ENCODE data around the gene TEN1. TPM values are rescaled to one million over a fixed set of nuclear protein-coding genes. Genes with fewer than 3 reads are reported as not detected.

The TEN1 gene
- total and polyA plus RNA-seq, 2 of the 13 experiments (the other 11 are each of a cell fraction or from before 2014, with no cell fraction given), result 18.0 to 21.3 TPM

GRCh38 chr17:75978938-75979704, at the start of gene TEN1, which contains the start of gene ACOX1 (continued):
- peak; percentile 23; the same call in 1 of the 2 replicates for TF ChIP-seq DZIP1 (CRISPR knock-in tag; IDR thresholded peaks at IDR 0.05)
- peak; percentile 79 for TF ChIP-seq ZNF839 (CRISPR knock-in tag; IDR thresholded peaks at IDR 0.05; ENCODE audit: borderline replicate concordance)
- peak; percentile 85; the same call in 1 of the 2 replicates for TF ChIP-seq ZFP36L1 (CRISPR knock-in tag; IDR thresholded peaks at IDR 0.05)
- TF ChIP-seq DNMT3B (CRISPR knock-in tag; conservative IDR thresholded peaks at IDR 0.05), result 0 out of 2 replicates have a peak, but pooled peaks have one; percentile 26
- TF ChIP-seq NFIB (CRISPR knock-in tag; IDR thresholded peaks at IDR 0.05; ENCODE audit: borderline replicate concordance), result no peak
- TF ChIP-seq, protein P1, sequence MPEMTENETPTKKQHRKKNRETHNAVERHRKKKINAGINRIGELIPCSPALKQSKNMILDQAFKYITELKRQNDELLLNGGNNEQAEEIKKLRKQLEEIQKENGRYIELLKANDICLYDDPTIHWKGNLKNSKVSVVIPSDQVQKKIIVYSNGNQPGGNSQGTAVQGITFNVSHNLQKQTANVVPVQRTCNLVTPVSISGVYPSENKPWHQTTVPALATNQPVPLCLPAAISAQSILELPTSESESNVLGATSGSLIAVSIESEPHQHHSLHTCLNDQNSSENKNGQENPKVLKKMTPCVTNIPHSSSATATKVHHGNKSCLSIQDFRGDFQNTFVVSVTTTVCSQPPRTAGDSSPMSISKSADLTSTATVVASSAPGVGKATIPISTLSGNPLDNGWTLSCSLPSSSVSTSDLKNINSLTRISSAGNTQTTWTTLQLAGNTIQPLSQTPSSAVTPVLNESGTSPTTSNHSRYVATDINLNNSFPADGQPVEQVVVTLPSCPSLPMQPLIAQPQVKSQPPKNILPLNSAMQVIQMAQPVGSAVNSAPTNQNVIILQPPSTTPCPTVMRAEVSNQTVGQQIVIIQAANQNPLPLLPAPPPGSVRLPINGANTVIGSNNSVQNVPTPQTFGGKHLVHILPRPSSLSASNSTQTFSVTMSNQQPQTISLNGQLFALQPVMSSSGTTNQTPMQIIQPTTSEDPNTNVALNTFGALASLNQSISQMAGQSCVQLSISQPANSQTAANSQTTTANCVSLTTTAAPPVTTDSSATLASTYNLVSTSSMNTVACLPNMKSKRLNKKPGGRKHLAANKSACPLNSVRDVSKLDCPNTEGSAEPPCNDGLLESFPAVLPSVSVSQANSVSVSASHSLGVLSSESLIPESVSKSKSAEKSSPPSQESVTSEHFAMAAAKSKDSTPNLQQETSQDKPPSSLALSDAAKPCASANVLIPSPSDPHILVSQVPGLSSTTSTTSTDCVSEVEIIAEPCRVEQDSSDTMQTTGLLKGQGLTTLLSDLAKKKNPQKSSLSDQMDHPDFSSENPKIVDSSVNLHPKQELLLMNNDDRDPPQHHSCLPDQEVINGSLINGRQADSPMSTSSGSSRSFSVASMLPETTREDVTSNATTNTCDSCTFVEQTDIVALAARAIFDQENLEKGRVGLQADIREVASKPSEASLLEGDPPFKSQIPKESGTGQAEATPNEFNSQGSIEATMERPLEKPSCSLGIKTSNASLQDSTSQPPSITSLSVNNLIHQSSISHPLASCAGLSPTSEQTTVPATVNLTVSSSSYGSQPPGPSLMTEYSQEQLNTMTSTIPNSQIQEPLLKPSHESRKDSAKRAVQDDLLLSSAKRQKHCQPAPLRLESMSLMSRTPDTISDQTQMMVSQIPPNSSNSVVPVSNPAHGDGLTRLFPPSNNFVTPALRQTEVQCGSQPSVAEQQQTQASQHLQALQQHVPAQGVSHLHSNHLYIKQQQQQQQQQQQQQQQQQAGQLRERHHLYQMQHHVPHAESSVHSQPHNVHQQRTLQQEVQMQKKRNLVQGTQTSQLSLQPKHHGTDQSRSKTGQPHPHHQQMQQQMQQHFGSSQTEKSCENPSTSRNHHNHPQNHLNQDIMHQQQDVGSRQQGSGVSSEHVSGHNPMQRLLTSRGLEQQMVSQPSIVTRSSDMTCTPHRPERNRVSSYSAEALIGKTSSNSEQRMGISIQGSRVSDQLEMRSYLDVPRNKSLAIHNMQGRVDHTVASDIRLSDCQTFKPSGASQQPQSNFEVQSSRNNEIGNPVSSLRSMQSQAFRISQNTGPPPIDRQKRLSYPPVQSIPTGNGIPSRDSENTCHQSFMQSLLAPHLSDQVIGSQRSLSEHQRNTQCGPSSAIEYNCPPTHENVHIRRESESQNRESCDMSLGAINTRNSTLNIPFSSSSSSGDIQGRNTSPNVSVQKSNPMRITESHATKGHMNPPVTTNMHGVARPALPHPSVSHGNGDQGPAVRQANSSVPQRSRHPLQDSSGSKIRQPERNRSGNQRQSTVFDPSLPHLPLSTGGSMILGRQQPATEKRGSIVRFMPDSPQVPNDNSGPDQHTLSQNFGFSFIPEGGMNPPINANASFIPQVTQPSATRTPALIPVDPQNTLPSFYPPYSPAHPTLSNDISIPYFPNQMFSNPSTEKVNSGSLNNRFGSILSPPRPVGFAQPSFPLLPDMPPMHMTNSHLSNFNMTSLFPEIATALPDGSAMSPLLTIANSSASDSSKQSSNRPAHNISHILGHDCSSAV (CRISPR knock-in tag; IDR thresholded peaks at IDR 0.05; ENCODE audit: borderline replicate concordance), result peak; percentile 61; the same call in 1 of the 2 replicates
- peak; percentile 63; the same call in 1 of the 2 replicates for TF ChIP-seq ZBTB37 (CRISPR knock-in tag; IDR thresholded peaks at IDR 0.05)
- TF ChIP-seq MAF1 (CRISPR knock-in tag; IDR thresholded peaks at IDR 0.05; ENCODE audit: borderline replicate concordance), result 0 out of 2 replicates have a peak, but pooled peaks have one; percentile 13
- TF ChIP-seq TSC22D2 (CRISPR knock-in tag; IDR thresholded peaks at IDR 0.05; ENCODE audit: borderline replicate concordance), result peak; percentile 83; the same call in 1 of the 2 replicates
- TF ChIP-seq THAP7 (CRISPR knock-in tag; IDR thresholded peaks at IDR 0.05), result peak; percentile 93; the same call in 1 of the 2 replicates
- TF ChIP-seq THYN1 (CRISPR knock-in tag; IDR thresholded peaks at IDR 0.05; ENCODE audit: borderline replicate concordance, low read depth), result no peak
- TF ChIP-seq ZFP36 (IDR thresholded peaks at IDR 0.05; ENCODE audit: borderline replicate concordance, low read depth, low read length, partially characterized antibody), result no peak
- TF ChIP-seq MEIS1 (CRISPR knock-in tag; IDR thresholded peaks at IDR 0.05; ENCODE audit: borderline replicate concordance), result peak; percentile 92; the same call in 1 of the 2 replicates

Data from HepG2 (cell line).